Activated CD8-positive, alpha-beta memory T cell treated with anti-CD3 and anti-CD28 coated beads, Interleukin-2, amount 50 U/mL, for 1 hour (primary cell): ENCODE measurements around the gene KRCC1.
"Not testable (repeated sequence)": the region's sequence is repeated elsewhere in the genome, so short reads cannot be mapped to it uniquely, and the experiment has no call there.

Experiments used
- DNase-seq: peaks from one replicate; pipeline ENCODE4 v3.0.0-alpha.2; 2020; ENCODE audit errors: extremely low read depth

Gene KRCC1

GRCh38 chr2:88000474-88000873, 55.1 kb downstream of the KRCC1 start:
- DNase-seq: not testable (repeated sequence)

- DNase-seq: no peak
Observed at GRCh38 chr2:87996570-87996969, 59.0 kb downstream of the KRCC1 start.

GRCh38 chr2:87995756-87996155, 59.8 kb downstream of the KRCC1 start:
- DNase-seq: no peak

- not testable (repeated sequence) for DNase-seq
Observed at GRCh38 chr2:87994304-87994850, 61.2 kb downstream of the KRCC1 start.

- DNase-seq: not testable (repeated sequence)
Observed at GRCh38 chr2:87992569-87992968, 63.0 kb downstream of the KRCC1 start.

GRCh38 chr2:87987473-87987872, 68.1 kb downstream of the KRCC1 start:
- not testable (repeated sequence) for DNase-seq

GRCh38 chr2:87985902-87986301, 69.7 kb downstream of the KRCC1 start:
- not testable (repeated sequence) for DNase-seq

GRCh38 chr2:87981182-87981581, 74.4 kb downstream of the KRCC1 start:
- not testable (repeated sequence) for DNase-seq
